Smooth muscle cell (in vitro differentiated cells): ENCODE results near the gene MAN2B2. TPM values are rescaled to one million over a fixed set of nuclear protein-coding genes. Genes with fewer than 3 reads are reported as not detected.

Experiments
- DNase-seq: peaks from one replicate; lab custom pipeline; 2025; ENCODE audit not compliant: unreplicated experiment; lab: John Stamatoyannopoulos, UW
- H2AFZ ChIP-seq: fragments of 200-600 bp; sonication (generic); 2 replicates; pipeline ENCODE4 v1.6.0; 2016; ENCODE audit warnings: antibody characterized with exemption, low read depth, mild to moderate bottlenecking
- H3F3A ChIP-seq: fragments of 200-600 bp; sonication (generic); 2 replicates; pipeline ENCODE4 v1.6.0; 2017; ENCODE audit warnings: antibody characterized with exemption, low read depth
- H3K27ac ChIP-seq: fragments of 200-600 bp; sonication (generic); 2 replicates; pipeline ENCODE4 v1.5.1; 2016; ENCODE audit warnings: low read depth, mild to moderate bottlenecking
- H3K27me3 ChIP-seq: fragments of 200-600 bp; sonication (generic); 2 replicates; pipeline ENCODE4 v1.6.1; 2016; ENCODE audit warnings: low read depth, mild to moderate bottlenecking
- H3K36me3 ChIP-seq: fragments of 200-600 bp; sonication (generic); 2 replicates; pipeline ENCODE4 v1.5.1; 2016; ENCODE audit warnings: low read depth
- H3K4me1 ChIP-seq: fragments of 200-600 bp; sonication (generic); 2 replicates; pipeline ENCODE4 v1.5.1; 2016; ENCODE audit warnings: low read depth
- H3K4me2 ChIP-seq: fragments of 200-600 bp; sonication (generic); 2 replicates; pipeline ENCODE4 v1.6.0; 2016; ENCODE audit warnings: mild to moderate bottlenecking
- H3K4me3 ChIP-seq: fragments of 200-600 bp; sonication (generic); 2 replicates; pipeline ENCODE4 v1.5.1; 2016; ENCODE audit warnings: mild to moderate bottlenecking
- H3K79me2 ChIP-seq: fragments of 200-600 bp; sonication (generic); 2 replicates; pipeline ENCODE4 v1.6.0; 2016; ENCODE audit warnings: low read depth, mild to moderate bottlenecking
- H3K9ac ChIP-seq: fragments of 200-600 bp; sonication (generic); 2 replicates; pipeline ENCODE4 v1.6.0; 2016; ENCODE audit warnings: low read depth
- H3K9me3 ChIP-seq: fragments of 200-600 bp; sonication (generic); replicated peaks from 2 replicates; pipeline ENCODE4 v1.5.1; 2016; ENCODE audit warnings: low read depth
- H4K20me1 ChIP-seq: fragments of 200-600 bp; sonication (generic); 2 replicates; pipeline ENCODE4 v1.6.0; 2016; ENCODE audit warnings: low read depth
- WGBS: methylation state at CpG from one replicate; pipeline ENCODE4 v1.1.7; 2016; ENCODE audit warnings: low lambda C conversion rate; 5-methylcytosine and 5-hydroxymethylcytosine counted together
- polyA plus RNA-seq: library from polyadenylated mRNA; unstranded; fragments of >200 nt; fragmentation: Nextera tagmentation; extraction: Ambion mirVana; gene quantifications from 2 replicates; pipeline ENCODE4 v1.2.1, GENCODE V29; 2016
- total RNA-seq: library from RNA; depleted of rRNA; stranded (reverse); fragments of >200 nt; gene quantifications from 2 replicates; pipeline ENCODE4 v1.2.3, GENCODE V29; 2014
- TF ChIP-seq, protein P1 (sequence below): fragments of 200-600 bp; sonication (generic); IDR thresholded peaks from 2 replicates; pipeline ENCODE4 v1.5.1; 2017; ENCODE audit warnings: borderline replicate concordance, mild to moderate bottlenecking, antibody characterized with exemption; ENCODE audit not compliant: insufficient read depth, poor library complexity, severe bottlenecking

MAN2B2 gene
- total and polyA plus RNA-seq, 2 experiments from 2014 or later: 14.5 to 18.3 TPM

- Histone ChIP-seq H3K9ac (no peak overlapping the region), H3F3A (no peaks in the 10 kb centered on the region), H3K79me2 (no peaks in the 10 kb centered on the region), H3K9me3 (peaks cover 3% of the 10 kb centered on the region), H2AFZ (no peak overlapping the region), H4K20me1 (no peaks in the 10 kb centered on the region), H3K36me3 (peaks cover 4% of the 10 kb centered on the region), H3K27ac (no peak overlapping the region), H3K27me3 (no peaks in the 10 kb centered on the region), H3K4me2 (no peak overlapping the region), H3K4me3 (no peak overlapping the region), H3K4me1 (no peaks in the 10 kb centered on the region)
- WGBS: 92% methylated on average over 13 of the region's 13 CpGs
- TF ChIP-seq, protein P1, sequence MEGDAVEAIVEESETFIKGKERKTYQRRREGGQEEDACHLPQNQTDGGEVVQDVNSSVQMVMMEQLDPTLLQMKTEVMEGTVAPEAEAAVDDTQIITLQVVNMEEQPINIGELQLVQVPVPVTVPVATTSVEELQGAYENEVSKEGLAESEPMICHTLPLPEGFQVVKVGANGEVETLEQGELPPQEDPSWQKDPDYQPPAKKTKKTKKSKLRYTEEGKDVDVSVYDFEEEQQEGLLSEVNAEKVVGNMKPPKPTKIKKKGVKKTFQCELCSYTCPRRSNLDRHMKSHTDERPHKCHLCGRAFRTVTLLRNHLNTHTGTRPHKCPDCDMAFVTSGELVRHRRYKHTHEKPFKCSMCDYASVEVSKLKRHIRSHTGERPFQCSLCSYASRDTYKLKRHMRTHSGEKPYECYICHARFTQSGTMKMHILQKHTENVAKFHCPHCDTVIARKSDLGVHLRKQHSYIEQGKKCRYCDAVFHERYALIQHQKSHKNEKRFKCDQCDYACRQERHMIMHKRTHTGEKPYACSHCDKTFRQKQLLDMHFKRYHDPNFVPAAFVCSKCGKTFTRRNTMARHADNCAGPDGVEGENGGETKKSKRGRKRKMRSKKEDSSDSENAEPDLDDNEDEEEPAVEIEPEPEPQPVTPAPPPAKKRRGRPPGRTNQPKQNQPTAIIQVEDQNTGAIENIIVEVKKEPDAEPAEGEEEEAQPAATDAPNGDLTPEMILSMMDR: no peak
- no peak for DNase-seq
Measured at GRCh38 chr4:6607368-6608055, 32.5 kb downstream of the MAN2B2 start.

GRCh38 chr4:6608758-6609414 is 33.9 kb downstream of the MAN2B2 start:
- Histone ChIP-seq H3K79me2 (no peaks in the 10 kb centered on the region), H3K36me3 (peaks cover 4% of the 10 kb centered on the region), H3K27ac (no peak overlapping the region), H3K9ac (no peak overlapping the region), H3K4me2 (no peak overlapping the region), H4K20me1 (no peaks in the 10 kb centered on the region), H2AFZ (no peak overlapping the region), H3K9me3 (peaks cover 3% of the 10 kb centered on the region), H3K4me3 (no peak overlapping the region), H3K27me3 (no peaks in the 10 kb centered on the region), H3K4me1 (no peaks in the 10 kb centered on the region), H3F3A (no peaks in the 10 kb centered on the region)
- WGBS: 86% methylated on average over 27 of the region's 28 CpGs
- no peak for DNase-seq
- TF ChIP-seq, protein P1: no peak

- H3F3A ChIP-seq: no peaks in the 10 kb centered on the region
- peaks cover 3% of the 10 kb centered on the region for H3K9me3 ChIP-seq
- no peak overlapping the region for H3K9ac ChIP-seq
- peaks cover 4% of the 10 kb centered on the region for H3K36me3 ChIP-seq
- no peak overlapping the region for H2AFZ ChIP-seq
- TF ChIP-seq, protein P1: no peak
- no peak overlapping the region for H3K4me2 ChIP-seq
- no peaks in the 10 kb centered on the region for H3K27me3 ChIP-seq
- H3K4me1 ChIP-seq: no peaks in the 10 kb centered on the region
- WGBS: 96% methylated on average over 26 of the region's 26 CpGs
- no peak overlapping the region for H3K4me3 ChIP-seq
- no peak for DNase-seq
- H4K20me1 ChIP-seq: no peaks in the 10 kb centered on the region
- H3K79me2 ChIP-seq: no peaks in the 10 kb centered on the region
- H3K27ac ChIP-seq: no peak overlapping the region
Measured at GRCh38 chr4:6609415-6610079, 34.6 kb downstream of the MAN2B2 start.
